NCI-H2196 treated with DMSO at 0.1 percent for 48 hours (cell line): ENCODE data around the gene HFM1.

ENCODE experiments used
- DNase-seq: peaks from one replicate; lab custom pipeline; 2025; ENCODE audit not compliant: unreplicated experiment; lab: John Stamatoyannopoulos, UW

The HFM1 gene

DNA sequence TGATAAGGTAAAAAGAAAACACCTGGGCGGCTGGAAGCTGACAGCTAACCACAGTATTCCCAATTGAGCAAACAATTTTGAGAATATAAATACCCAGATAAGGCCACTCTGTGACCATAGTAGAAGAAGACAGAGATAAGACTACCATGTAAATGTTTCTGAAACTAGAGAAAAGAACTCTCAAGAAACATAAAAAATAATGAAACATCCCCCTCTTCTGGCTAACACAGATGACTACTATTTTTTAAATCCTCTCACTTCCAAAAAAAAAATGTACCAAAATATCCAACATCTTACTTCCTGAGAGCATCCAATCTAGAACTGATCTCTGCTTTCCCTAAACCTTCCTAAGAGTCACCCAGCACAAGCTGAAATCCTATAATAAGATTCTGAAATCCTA lies 125.9 kb downstream of the HFM1 start:
- DNase-seq: no peak

DNA sequence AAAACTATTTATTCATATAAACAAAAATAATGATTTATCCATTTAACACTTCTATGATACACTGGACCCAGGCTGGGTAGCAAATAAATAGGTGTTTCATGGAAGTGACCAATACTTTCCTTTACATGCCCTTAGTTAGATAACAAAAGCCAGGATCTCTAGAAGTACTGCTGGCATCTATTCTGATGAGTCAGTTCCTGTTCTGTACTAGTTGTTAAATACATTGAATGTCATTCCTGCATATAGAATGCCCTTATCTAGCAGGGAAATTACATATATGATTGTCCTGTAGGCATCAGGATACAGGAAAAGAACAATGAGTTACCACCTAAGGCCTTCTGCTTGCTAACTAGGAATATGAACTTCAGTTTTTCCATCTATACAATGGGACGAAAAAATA lies 130.8 kb downstream of the HFM1 start:
- no peak for DNase-seq

DNA sequence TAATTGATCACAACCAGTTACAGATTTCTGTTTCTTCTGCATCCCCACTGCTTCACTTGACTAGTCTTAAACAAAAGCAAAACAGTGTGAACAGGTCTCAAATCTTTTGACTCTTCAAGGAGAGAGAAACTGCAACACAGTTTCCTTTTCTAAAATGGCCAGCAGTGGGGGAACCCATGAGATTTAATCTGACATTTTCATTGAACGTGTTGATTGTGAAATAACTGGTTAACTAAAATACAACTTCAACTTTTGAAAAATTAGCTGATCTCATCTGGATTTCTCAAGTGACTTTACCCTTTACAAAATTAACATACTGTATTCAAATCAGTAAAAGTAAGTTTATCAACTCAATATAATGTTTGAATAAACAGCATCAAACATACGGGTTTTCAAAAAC lies 143.0 kb downstream of the HFM1 start:
- DNase-seq: no peak

DNA sequence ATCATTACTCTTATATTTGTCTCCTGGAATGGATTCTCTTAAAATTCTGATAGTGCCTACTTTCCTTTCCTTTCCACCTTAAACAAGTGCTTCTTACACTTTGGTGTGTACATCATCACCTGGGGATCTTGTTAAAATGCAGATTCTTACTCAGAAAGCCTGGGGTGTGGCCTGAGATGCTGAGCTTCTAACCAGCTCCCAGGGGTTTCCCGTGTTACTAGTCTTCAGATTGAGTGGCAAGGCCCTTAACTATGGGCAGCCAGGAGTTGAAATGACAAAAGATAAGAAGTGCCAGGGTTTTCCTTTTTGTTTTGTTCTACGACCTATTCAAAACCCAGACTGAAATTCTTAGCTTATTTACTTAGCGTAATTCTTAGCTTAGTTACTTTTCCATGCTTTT lies 159.2 kb downstream of the HFM1 start:
- no peak for DNase-seq

DNA sequence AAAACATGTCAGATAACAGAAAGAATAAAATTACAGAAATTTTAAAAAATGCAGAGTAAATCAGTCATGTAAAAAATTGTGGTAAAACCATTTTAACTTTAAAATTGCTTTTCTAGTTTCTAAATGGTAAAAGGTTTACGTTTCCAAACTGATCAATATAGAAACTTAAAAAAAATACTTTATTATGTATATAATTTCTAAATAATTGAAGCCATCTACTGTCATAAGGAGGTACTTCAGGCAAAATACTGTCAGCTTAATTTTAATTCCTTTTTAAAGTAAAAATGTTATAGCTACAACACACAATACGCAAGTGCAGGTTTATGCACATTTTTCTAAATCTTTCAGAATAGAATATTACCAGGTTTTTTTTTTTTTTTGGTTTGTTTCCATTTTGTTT lies 159.9 kb downstream of the HFM1 start:
- no peak for DNase-seq

DNA sequence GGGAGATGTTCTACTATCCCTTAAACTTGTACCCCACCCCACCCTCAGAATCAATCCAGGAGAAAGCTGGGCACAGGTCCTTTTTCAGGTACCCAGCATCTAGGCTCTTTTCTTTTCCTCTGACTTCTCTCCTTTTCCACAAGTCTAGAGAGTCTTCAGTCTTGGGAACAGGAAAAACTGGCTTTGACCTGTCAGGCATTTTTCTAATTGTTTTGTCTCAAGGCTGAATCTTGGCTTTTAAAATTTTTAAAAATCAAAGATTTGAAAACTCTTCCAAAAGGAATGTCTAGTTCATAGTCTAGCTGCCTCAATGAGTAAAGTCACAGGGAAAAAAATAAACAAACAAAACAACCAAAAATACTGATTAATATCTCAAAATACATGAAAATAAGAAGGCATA lies 161.5 kb downstream of the HFM1 start:
- no peak for DNase-seq

DNA sequence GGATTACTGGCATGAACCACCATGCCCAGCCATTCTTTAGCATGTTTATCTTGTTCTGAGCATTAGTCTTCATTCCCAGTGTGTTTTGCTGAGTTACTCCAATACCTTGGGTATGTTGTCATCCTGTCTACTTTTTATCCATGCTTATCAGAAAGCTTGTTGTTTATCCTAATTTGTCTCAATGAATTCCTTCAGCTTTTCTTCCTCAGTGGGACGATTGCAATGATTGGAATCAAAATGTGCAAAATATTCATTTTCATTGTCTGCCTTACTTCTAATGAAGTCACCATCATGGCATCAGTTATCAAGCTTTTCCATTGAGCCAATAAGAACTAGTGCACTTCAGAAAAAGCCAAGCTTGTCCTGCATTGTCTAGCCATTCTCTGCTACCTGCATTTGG lies 170.5 kb downstream of the HFM1 start:
- no peak for DNase-seq

DNA sequence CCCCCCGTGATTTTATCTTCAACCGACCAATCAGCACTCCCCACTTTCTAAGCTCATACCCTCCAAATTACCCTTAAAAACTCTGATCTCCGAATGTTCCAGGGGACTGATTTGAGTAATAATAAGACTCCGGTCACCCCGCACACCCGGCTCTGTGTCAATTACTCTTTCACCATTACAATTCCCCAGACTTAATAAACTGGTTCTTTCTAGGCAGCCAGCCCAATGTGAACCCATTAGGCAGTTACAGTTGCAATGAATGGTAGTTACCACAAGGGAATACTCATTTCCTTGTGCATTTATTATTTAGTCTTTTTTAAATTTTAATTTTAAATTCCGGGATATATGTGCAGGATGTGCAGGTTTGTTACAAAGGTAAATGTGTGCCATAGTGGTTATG lies 177.9 kb downstream of the HFM1 start:
- DNase-seq: no peak

DNA sequence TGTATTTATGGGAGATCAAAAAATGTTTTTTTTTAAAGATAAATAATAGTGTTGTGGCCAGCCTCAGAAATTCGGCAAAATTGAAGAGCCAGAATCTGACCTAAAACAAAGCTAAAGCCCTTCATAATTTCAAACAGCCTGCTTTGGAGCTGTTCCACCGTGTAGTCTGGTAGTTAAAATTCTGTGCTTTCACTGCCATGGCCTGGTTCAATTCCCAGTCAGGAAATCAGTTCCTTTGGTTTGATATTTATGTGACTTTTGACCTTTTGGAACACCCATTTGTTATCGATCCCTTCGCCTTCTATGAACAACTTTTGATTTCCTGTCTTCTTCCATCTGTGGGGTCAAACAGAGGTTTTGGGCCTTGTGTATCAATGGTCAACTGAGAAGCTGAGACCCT lies 179.8 kb downstream of the HFM1 start:
- no peak for DNase-seq

DNA sequence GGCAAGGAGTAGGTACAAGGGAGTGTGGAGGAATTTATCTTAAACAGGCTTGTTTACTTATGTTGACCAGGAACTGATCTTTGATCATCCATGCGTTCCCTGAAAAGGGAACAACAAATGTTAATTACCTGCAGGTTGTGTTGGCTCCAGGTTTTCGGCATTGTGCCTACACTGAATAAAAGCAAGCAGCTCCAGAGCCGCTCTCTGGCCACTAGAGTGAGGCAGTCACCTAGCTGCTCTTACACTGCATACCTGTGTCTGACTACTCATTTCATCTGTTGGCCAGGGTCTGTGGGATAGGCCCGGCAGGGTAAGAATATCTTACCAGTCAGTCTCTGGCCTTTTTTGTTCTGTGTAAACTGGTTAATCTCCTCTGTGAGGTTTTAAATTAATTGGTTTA lies 183.6 kb downstream of the HFM1 start:
- no peak for DNase-seq

DNA sequence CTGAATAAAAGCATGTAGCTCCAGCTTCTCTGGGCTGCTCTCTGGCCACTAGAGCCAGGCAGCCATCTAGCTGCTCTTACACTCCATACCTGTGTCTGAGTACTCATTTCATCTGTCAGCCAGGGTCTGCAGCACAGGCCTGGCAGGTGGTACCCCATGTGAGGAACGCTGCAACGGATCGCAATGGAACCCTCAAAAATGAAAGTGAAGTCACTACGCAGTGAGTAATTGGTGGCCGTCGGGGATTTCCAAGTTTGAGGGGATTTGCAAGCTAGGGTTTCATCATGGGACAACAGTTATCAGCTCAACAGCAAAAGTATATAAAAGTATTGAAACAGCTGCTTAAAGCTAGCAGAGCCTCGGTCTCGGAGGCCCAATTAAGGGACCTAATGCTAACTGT lies 186.7 kb downstream of the HFM1 start:
- DNase-seq: no peak
